GM18517 (cell line): ENCODE data around the gene NEDD8.

Source experiments
- ATAC-seq: cut with Tn5 transposase; IDR thresholded peaks from one replicate; pipeline ENCODE4 v1.9.1; 2021; ENCODE audit warnings: mild to moderate bottlenecking, moderate library complexity; ENCODE audit not compliant: unreplicated experiment

NEDD8 gene

GRCh38 chr14:24198814-24199524 lies 33.2 kb downstream of the NEDD8 start:
- no peak for ATAC-seq

- ATAC-seq: no peak
Observed at GRCh38 chr14:24197056-24197450, 35.1 kb downstream of the NEDD8 start.

- ATAC-seq: peak; percentile 26
Observed at GRCh38 chr14:24196071-24197055, 35.8 kb downstream of the NEDD8 start.

- peak; percentile 76 for ATAC-seq
Observed at GRCh38 chr14:24195186-24196070, 36.7 kb downstream of the NEDD8 start, which contains the start of gene TM9SF1. TSS of gene TM9SF1 (minus strand) at chr14:24195441. CDS start at chr14:24195019, 422 bp downstream.

GRCh38 chr14:24194873-24195185 lies 37.3 kb downstream of the NEDD8 start:
- ATAC-seq: no peak

GRCh38 chr14:24194186-24194872 lies 37.8 kb downstream of the NEDD8 start:
- ATAC-seq: no peak

- ATAC-seq: no peak
Observed at GRCh38 chr14:24192933-24193332, 39.2 kb downstream of the NEDD8 start.

GRCh38 chr14:24190416-24190815 lies 41.8 kb downstream of the NEDD8 start:
- no peak for ATAC-seq

- ATAC-seq: no peak
Observed at GRCh38 chr14:24189460-24189859, 42.7 kb downstream of the NEDD8 start.

- no peak for ATAC-seq
Observed at GRCh38 chr14:24189059-24189375, 43.1 kb downstream of the NEDD8 start.

GRCh38 chr14:24188251-24189058 lies 43.7 kb downstream of the NEDD8 start, which contains the start of gene IPO4:
TSS of gene IPO4 (minus strand) at chr14:24188816. CDS start at chr14:24188787, 29 bp downstream.
- peak; percentile 86 for ATAC-seq

- no peak for ATAC-seq
Observed at GRCh38 chr14:24187539-24187915, 44.6 kb downstream of the NEDD8 start.

- no peak for ATAC-seq
Observed at GRCh38 chr14:24186831-24187538, 45.2 kb downstream of the NEDD8 start.

GRCh38 chr14:24185741-24186140 lies 46.4 kb downstream of the NEDD8 start:
- ATAC-seq: no peak

- ATAC-seq: no peak
Observed at GRCh38 chr14:24185026-24185425, 47.1 kb downstream of the NEDD8 start.

- no peak for ATAC-seq
Observed at GRCh38 chr14:24184104-24184970, 47.8 kb downstream of the NEDD8 start.

- no peak for ATAC-seq
Observed at GRCh38 chr14:24183014-24183481, 49.1 kb downstream of the NEDD8 start.
